Mesenchymal stem cell (in vitro differentiated cells and primary cell): ENCODE measurements around the gene PGS1.

Experiments
- DNase-seq: peaks from one replicate; pipeline ENCODE4 v3.0.0-alpha.2; 2013
- H2AFZ ChIP-seq: one replicate; pipeline ENCODE4 v1.6.1; 2013; ENCODE audit warnings: low read depth, mild to moderate bottlenecking, control low read depth, inconsistent platforms, low read length, moderate library complexity
- H2AK5ac ChIP-seq: 2 replicates; pipeline ENCODE4 v1.6.1; 2013; ENCODE audit warnings: low read length, moderate library complexity, mild to moderate bottlenecking, inconsistent platforms; ENCODE audit not compliant: severe bottlenecking
- H2BK120ac ChIP-seq: one replicate; pipeline ENCODE4 v1.6.1; 2013; ENCODE audit warnings: low read depth, mild to moderate bottlenecking, inconsistent platforms, low read length, moderate library complexity
- H2BK12ac ChIP-seq, 2 experiments: one replicate each; pipeline ENCODE4 v1.6.1; 2013; ENCODE audit warnings: inconsistent platforms in 2 of 2, low read length in 2 of 2, mild to moderate bottlenecking in 2 of 2, moderate library complexity in 2 of 2, control low read depth in 1 of 2
- H2BK15ac ChIP-seq: one replicate; pipeline ENCODE4 v1.6.1; 2013; ENCODE audit warnings: mild to moderate bottlenecking, low read depth, inconsistent platforms; ENCODE audit not compliant: poor library complexity, severe bottlenecking
- H2BK5ac ChIP-seq: 2 replicates; pipeline ENCODE4 v1.6.1; 2013; ENCODE audit warnings: low read depth, mild to moderate bottlenecking, low read length, control low read depth, inconsistent platforms; ENCODE audit not compliant: poor library complexity, severe bottlenecking
- H3K14ac ChIP-seq, 2 experiments: one replicate each; pipeline ENCODE4 v1.6.1; 2013; ENCODE audit warnings: inconsistent platforms in 2 of 2, low read length in 2 of 2, control low read depth in 1 of 2, mild to moderate bottlenecking in 1 of 2, moderate library complexity in 1 of 2
- H3K18ac ChIP-seq, 2 experiments: one replicate each; pipeline ENCODE4 v1.6.1; 2013; ENCODE audit warnings: inconsistent platforms in 2 of 2, low read length in 2 of 2, control low read depth in 1 of 2, low read depth in 1 of 2, mild to moderate bottlenecking in 1 of 2
- H3K23ac ChIP-seq, 2 experiments: one replicate each; pipeline ENCODE4 v1.6.1; 2013; ENCODE audit warnings: inconsistent platforms in 2 of 2, low read length in 2 of 2, mild to moderate bottlenecking in 2 of 2, moderate library complexity in 2 of 2, control low read depth in 1 of 2
- H3K27ac ChIP-seq: 2 replicates; pipeline ENCODE4 v1.5.1; 2013; ENCODE audit warnings: mild to moderate bottlenecking, moderate library complexity, low read length, control low read depth, inconsistent platforms; ENCODE audit not compliant: poor library complexity, severe bottlenecking
- H3K27me3 ChIP-seq, 2 experiments: 2 replicates each; pipeline versions ENCODE4 v1.6.1 to v1.7.0; 2013; ENCODE audit warnings: low read length in 2 of 2, mild to moderate bottlenecking in 2 of 2, moderate library complexity in 2 of 2, control low read depth in 1 of 2, inconsistent platforms in 1 of 2; ENCODE audit not compliant: control insufficient read depth in 1 of 2, insufficient read depth in 1 of 2
- H3K36me3 ChIP-seq, 2 experiments: 2 replicates each; pipeline versions ENCODE4 v1.6.1 to v1.7.0; 2013; ENCODE audit warnings: low read length in 2 of 2, control low read depth in 1 of 2, inconsistent platforms in 1 of 2, low read depth in 1 of 2, mild to moderate bottlenecking in 1 of 2; ENCODE audit not compliant: insufficient read depth in 2 of 2, control insufficient read depth in 1 of 2
- H3K4ac ChIP-seq, 2 experiments: one replicate each; pipeline ENCODE4 v1.6.1; 2013; ENCODE audit warnings: inconsistent platforms in 2 of 2, low read length in 2 of 2, mild to moderate bottlenecking in 2 of 2, moderate library complexity in 2 of 2, control low read depth in 1 of 2, low read depth in 1 of 2
- H3K4me1 ChIP-seq: 2 replicates; pipeline ENCODE4 v1.6.1; 2013; ENCODE audit warnings: low read depth, low read length, control low read depth; ENCODE audit not compliant: control insufficient read depth, insufficient read depth
- H3K4me2 ChIP-seq: 2 replicates; pipeline ENCODE4 v1.6.1; 2013; ENCODE audit warnings: low read length, mild to moderate bottlenecking, inconsistent platforms; ENCODE audit not compliant: poor library complexity, severe bottlenecking
- H3K4me3 ChIP-seq, 2 experiments: 2 replicates each; pipeline versions ENCODE4 v1.5.1 to v1.7.0; 2013; ENCODE audit warnings: low read length in 2 of 2, mild to moderate bottlenecking in 2 of 2, control low read depth in 1 of 2, low read depth in 1 of 2; ENCODE audit not compliant: insufficient read depth in 1 of 2
- H3K79me1 ChIP-seq: replicated peaks from 2 replicates; pipeline ENCODE4 v1.6.1; 2013; ENCODE audit warnings: mild to moderate bottlenecking, control low read depth, low read length, inconsistent platforms; ENCODE audit not compliant: poor library complexity, severe bottlenecking
- H3K9ac ChIP-seq: 2 replicates; pipeline ENCODE4 v1.7.0; 2013; ENCODE audit warnings: mild to moderate bottlenecking, low read length, moderate library complexity
- H3K9me3 ChIP-seq: 2 replicates; pipeline ENCODE4 v1.7.0; 2013; ENCODE audit warnings: mild to moderate bottlenecking, low read length; ENCODE audit not compliant: control insufficient read depth
- H4K8ac ChIP-seq: one replicate; pipeline ENCODE4 v1.6.1; 2013; ENCODE audit warnings: inconsistent platforms, mild to moderate bottlenecking, low read length, moderate library complexity
- H4K91ac ChIP-seq: one replicate; pipeline ENCODE4 v1.6.1; 2013; ENCODE audit warnings: mild to moderate bottlenecking, low read length, inconsistent platforms
- WGBS: methylation state at CpG from one replicate; pipeline ENCODE4 v1.1.7; 2013; ENCODE audit warnings: mixed read lengths; 5-methylcytosine and 5-hydroxymethylcytosine counted together

PGS1 gene

DNA sequence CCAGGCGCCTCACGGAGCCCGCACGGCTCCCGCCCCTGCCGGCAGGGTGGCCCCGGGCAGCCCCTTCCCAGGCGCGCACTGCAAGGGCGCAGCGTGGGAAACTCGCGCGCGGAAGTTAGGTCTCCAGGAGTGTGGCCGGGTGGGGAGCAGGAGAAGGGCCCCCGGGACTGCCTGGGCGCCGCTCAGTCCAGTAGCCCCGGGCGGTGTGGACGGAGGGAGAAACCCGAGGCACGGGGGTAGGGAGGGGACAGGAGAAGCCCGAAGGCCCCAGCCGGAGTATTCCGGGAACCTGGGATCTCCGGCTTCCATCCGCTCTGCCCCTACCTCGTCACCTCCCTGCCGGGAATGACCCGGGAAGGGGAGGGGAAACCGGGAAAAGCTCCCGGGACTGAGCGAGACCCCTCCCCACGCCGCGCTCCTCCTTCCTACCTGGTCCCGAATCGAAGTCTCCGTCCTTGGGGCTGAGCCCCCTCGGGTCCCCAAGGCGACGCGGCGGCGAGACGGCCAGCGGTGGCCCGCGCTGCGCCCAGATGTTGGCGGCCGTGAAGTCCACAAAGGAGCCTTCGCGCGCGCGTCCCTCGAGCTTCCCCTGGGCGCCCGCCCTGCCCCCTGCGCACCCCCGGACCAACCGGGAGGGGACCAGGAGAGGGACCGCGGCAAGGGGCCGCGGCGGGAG lies 19.0 kb upstream of the PGS1 start:
- Histone ChIP-seq H4K91ac (peak overlapping the region; percentile 58), H3K9me3 (no peaks in the 10 kb centered on the region), H3K4me1 (peaks cover 48% of the 10 kb centered on the region), H3K4me3 (peak overlapping the region; percentile 86 to 98), H2BK120ac (peak overlapping the region; percentile 85), H2AK5ac (peak overlapping the region; percentile 15), H3K4ac (peak overlapping the region; percentile 19 to 70), H3K36me3 (peaks cover 32 to 38% of the 10 kb centered on the region in 2 experiments), H4K8ac (peak overlapping the region; percentile 71), H3K79me1 (no peaks in the 10 kb centered on the region), H2BK5ac (peak overlapping the region; percentile 85), H3K9ac (peak overlapping the region; percentile 97), H2AFZ (no peak overlapping the region), H3K14ac (peak overlapping the region in 1 of 2 experiments; percentile 95), H3K18ac (peak overlapping the region; percentile 83 to 92), H2BK15ac (no peak overlapping the region), H2BK12ac (peak overlapping the region in 1 of 2 experiments; percentile 90), H3K27me3 (no peaks in the 10 kb centered on the region), H3K23ac (peak overlapping the region in 1 of 2 experiments; percentile 45), H3K4me2 (peak overlapping the region; percentile 76), H3K27ac (peak overlapping the region; percentile 90)
- under 1% methylated on average over 46 of the region's 70 CpGs for WGBS
- no peak for DNase-seq

GRCh38 chr17:78359997-78360370 lies 18.5 kb upstream of the PGS1 start, which contains the start of gene SOCS3:
SOCS3 (minus strand) TSS chr17:78360077; CDS start chr17:78359095, 982 bp downstream.
- Histone ChIP-seq H3K18ac (peak within 1 kb of the TSS; percentile 83 to 99), H3K4me2 (peak within 1 kb of the TSS; percentile 93), H2BK12ac (peak within 1 kb of the TSS; percentile 98 to 99), H3K9me3 (no peaks in the 10 kb centered on the region), H3K27ac (peak within 1 kb of the TSS; percentile 90), H3K27me3 (no peaks in the 10 kb centered on the region), H2BK15ac (peak within 1 kb of the TSS; percentile 96), H2AFZ (no peak within 1 kb of the TSS), H3K14ac (peak within 1 kb of the TSS in 1 of 2 experiments; percentile 95), H3K23ac (peak within 1 kb of the TSS; percentile 45 to 46), H3K79me1 (no peaks in the 10 kb centered on the region), H3K4me3 (peak within 1 kb of the TSS; percentile 86 to 98), H2AK5ac (peak within 1 kb of the TSS; percentile 92), H3K4me1 (peaks cover 49% of the 10 kb centered on the region), H4K8ac (peak within 1 kb of the TSS; percentile 94), H2BK5ac (peak within 1 kb of the TSS; percentile 91), H2BK120ac (peak within 1 kb of the TSS; percentile 97), H4K91ac (peak within 1 kb of the TSS; percentile 95), H3K9ac (peak within 1 kb of the TSS; percentile 97), H3K4ac (peak within 1 kb of the TSS; percentile 80 to 96), H3K36me3 (peaks cover 30 to 35% of the 10 kb centered on the region in 2 experiments)
- DNase-seq = peak; percentile 98
- WGBS = 0% methylated on average over 31 of the region's 59 CpGs

- H3K4me2 ChIP-seq = peak overlapping the region; percentile 93
- H3K4me1 ChIP-seq = peaks cover 50% of the 10 kb centered on the region
- H2AFZ ChIP-seq = no peak overlapping the region
- H3K23ac ChIP-seq = no peak overlapping the region
- H3K18ac ChIP-seq = peak overlapping the region; percentile 83 to 99
- H3K9ac ChIP-seq = peak overlapping the region; percentile 86
- H2AK5ac ChIP-seq = peak overlapping the region; percentile 92
- peak overlapping the region in 1 of 2 experiments; percentile 80 for H3K14ac ChIP-seq
- peaks cover 29 to 30% of the 10 kb centered on the region in 2 experiments for H3K36me3 ChIP-seq
- peak overlapping the region; percentile 95 for H4K91ac ChIP-seq
- H3K4me3 ChIP-seq = peak overlapping the region; percentile 45 to 81
- peak overlapping the region; percentile 55 for H3K27ac ChIP-seq
- no peaks in the 10 kb centered on the region for H3K9me3 ChIP-seq
- H2BK12ac ChIP-seq = peak overlapping the region; percentile 98 to 99
- H2BK120ac ChIP-seq = peak overlapping the region; percentile 97
- H4K8ac ChIP-seq = peak overlapping the region; percentile 94
- H2BK15ac ChIP-seq = peak overlapping the region; percentile 96
- 2% methylated on average over 42 of the region's 49 CpGs for WGBS
- H3K27me3 ChIP-seq = no peaks in the 10 kb centered on the region
- H3K4ac ChIP-seq = peak overlapping the region; percentile 80 to 96
- no peaks in the 10 kb centered on the region for H3K79me1 ChIP-seq
- H2BK5ac ChIP-seq = peak overlapping the region; percentile 91
- DNase-seq = peak; percentile 85
Observed at GRCh38 chr17:78360371-78361224, 17.9 kb upstream of the PGS1 start.
